K562 treated with DMSO at 1 percent for 12 hours (cell line): ENCODE measurements around the gene OR5K1. TPM values are rescaled to one million over a fixed set of nuclear protein-coding genes. Genes with fewer than 3 reads are reported as not detected.

Experiments
- total RNA-seq: library from RNA; unstranded; fragments of 300-600 nt; gene quantifications from 2 replicates; pipeline ENCODE4 v1.2.3, GENCODE V29; 2022; ENCODE audit not compliant: insufficient read depth

OR5K1 gene
- not detected in 2 replicates for total RNA-seq

GRCh38 chr3:98462901-98463300 lies at the start of gene OR5K1:
TSS of gene OR5K1 (plus strand) at chr3:98463201. CDS start at chr3:98469577, 6,376 bp downstream.

GRCh38 chr3:98497381-98497780 lies 34.4 kb downstream of the OR5K1 start, which contains the start of gene OR5K2:
TSS of gene OR5K2 (plus strand) at chr3:98497681. CDS start at chr3:98497681, 0 bp downstream.

Other genes starting within 250 kb of the OR5K1 start
- gene OR5H6, start 199.0 kb upstream of the OR5K1 start, total RNA-seq = not detected in 2 replicates
- not detected in 2 replicates for gene OR5H2, start 180.7 kb upstream of the OR5K1 start, total RNA-seq
- gene OR5K4, start 109.3 kb upstream of the OR5K1 start, total RNA-seq = not detected in 2 replicates
- not detected in 2 replicates for gene OR5K3, start 72.5 kb upstream of the OR5K1 start, total RNA-seq
- gene OR5K2, start 34.5 kb downstream of the OR5K1 start, total RNA-seq = not detected in 2 replicates
- 25.5 and 56.1 TPM in 2 replicates for gene CLDND1, start 59.7 kb downstream of the OR5K1 start, total RNA-seq
- gene GPR15, start 68.8 kb downstream of the OR5K1 start, total RNA-seq = not detected in 2 replicates
- gene CPOX, start 130.4 kb downstream of the OR5K1 start, total RNA-seq = 12.5 and 22.4 TPM in 2 replicates